GM18519 (cell line): ENCODE measurements around the gene CRYBA4.

ENCODE experiments used
- ATAC-seq: cut with Tn5 transposase; IDR thresholded peaks from one replicate; pipeline ENCODE4 v1.9.1; 2021; ENCODE audit warnings: mild to moderate bottlenecking, moderate library complexity; ENCODE audit not compliant: unreplicated experiment, low FRiP score

The CRYBA4 gene

GRCh38 chr22:26658161-26658560 is 36.4 kb downstream of the CRYBA4 start:
- no peak for ATAC-seq

DNA sequence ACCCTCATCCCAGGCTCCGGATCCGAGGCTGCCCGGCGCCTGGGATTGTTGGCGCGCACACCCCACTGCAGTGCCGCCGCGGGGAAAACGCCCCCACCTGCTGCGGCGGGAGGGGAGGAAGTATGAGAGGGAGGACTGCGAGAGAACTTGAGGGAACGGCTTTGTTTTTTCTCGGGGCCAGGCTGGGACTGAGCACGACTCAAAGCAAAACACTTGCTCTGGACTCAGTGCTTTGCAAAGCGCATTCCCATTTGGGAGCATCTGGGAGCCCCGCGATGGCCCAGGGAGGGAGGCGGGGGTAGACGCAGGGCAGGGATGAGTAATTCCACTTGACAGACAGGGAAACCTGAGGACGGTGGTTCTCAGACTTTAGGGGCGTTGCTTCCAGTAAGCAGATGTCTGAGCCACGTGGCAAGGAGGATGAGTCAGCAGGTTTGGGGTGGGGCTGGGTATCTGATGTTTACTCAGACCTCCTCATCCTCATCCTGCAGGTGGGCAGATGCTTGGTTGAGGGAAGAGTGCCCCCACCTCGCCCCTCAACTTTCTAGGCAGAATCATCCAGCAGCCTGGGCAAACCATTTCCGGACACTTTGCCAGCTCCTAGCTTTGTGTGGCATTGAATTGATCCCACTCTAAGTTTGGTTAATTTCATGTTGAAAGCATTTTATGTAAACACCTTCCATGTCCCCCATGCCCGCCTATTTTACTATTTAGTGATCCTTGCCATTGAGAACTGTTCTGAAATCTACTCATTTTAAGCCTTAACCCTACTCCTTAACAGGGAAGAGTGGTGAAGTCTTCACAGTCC is 37.1 kb downstream of the CRYBA4 start:
- peak; percentile 48 for ATAC-seq

DNA sequence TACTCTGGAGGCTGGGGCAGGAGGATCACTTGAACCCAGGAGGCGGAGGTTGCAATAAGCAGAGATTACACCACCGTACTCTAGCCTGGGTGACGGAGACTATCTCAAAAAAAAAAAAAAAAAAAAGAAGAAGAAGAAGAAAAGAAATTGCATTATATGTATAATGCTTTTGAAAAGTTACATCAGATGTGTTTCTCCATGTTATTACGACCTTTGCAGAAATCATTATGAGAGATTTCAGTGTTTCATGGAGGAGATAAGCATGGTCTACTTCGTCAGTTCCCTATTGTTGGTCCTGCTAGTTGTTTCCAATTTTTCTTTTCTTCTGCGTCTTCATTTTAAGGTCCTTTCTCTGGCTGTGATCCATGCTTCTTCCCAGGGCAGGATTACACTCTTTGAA is 38.6 kb downstream of the CRYBA4 start:
- no peak for ATAC-seq

DNA sequence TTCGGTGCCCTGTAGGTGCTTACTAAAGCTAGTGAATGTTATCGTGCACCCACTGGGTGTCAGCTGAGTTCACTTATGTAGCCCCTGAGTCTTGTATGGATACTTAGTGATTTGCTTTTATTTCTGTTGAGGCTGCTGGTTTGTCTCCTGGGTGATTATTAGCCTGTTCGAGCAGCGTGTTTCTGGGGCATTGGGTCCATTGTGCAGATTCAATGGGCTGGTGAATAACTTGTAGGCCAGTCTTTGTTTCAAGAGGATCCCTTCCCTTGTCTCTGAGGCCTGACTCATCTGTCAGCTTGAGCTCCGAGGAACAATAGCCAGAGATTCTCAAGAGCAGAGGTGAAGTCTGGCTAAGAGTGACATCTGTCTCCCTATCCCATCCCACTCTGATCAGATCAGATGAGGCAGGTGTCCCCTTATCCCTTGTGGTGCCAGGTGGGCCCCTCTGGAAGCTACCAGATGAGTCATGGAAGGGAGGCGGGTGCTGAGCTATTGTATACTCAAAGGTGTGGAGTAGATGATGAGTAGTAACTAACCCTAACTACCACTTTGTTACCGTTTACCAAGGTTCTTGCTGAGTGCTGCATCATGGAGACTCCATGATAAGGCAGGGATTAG is 39.3 kb downstream of the CRYBA4 start:
- no peak for ATAC-seq

DNA sequence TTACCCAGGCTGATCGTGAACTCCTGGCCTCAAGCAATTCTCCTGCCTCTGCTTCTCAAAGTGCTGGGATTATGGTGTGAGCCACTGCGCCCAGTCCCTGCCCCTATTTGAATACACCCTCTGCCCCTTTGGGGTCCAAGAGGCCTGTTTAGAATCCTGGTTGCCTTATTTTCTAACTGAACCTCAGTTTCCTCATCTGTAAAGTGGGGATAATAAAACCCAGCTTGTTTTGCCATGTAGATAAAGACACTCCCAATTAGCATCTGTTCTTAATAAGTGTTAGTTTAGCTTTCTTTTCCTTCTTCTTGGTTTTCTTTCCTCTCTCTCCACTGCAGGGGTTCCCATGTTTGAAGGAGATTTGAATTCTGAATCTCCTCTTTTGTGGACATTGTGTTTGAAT is 40.4 kb downstream of the CRYBA4 start:
- no peak for ATAC-seq

GRCh38 chr22:26663374-26663923 is 41.7 kb downstream of the CRYBA4 start:
- ATAC-seq, result no peak

DNA sequence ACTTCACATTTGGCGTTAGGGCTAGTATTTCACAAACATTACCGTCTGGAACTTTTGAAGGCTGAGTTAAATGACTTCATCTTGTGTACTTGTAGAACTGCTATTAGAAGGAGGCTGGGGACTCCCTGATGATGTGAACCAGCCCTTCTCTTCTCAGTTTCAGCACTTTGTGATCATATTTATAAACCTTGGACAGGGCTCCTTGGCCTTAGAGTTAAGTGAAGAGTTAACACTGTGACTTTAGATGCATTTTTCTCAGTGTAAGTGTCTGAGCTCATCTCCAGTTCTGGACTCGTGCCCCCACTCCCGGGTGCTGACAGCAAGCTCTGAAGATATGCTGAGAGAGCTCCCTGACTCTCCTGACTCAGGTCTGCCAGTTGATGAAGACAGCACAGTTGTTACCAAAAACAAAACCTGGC is 44.1 kb downstream of the CRYBA4 start:
- ATAC-seq, result no peak

DNA sequence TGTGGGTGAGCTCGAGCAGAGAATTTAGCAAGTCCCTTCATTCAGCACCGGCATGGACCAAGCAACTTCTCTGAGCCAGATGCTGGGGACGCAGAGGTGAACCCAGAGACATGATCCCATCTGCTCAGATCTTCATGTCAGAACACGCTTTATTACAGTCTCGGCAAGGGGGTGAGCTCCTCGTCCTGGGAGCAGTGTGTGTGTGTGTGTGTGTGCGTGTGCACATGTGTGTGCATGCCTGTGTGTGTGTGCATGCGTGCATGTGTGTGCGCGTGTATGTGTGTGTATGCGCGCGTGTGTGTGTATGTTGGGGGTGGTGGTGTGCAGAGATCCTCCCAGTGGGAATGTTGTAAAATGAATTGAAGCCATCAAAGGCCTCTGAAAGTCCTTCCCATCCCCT is 45.4 kb downstream of the CRYBA4 start:
- no peak for ATAC-seq

GRCh38 chr22:26669060-26669481 is 47.3 kb downstream of the CRYBA4 start:
- no peak for ATAC-seq

DNA sequence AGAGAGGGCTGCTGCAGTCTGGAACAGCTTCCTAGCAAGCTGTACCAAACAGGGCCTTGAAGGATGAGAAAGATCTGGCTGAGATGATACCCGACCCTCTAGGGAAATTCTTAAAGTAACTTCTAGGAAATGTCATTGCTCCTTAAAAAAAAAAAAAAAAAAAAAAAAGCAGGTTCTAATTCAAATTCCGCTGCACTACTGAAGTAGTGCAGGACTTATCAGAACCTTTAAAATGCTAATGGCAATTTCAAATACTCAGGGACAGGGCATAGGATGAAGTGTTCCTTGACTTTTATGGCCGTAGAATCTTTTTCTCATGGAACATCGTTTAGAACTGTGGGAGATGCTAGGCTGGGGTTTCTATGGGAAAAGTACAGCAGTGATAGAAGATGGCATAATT is 48.7 kb downstream of the CRYBA4 start:
- ATAC-seq, result no peak

- no peak for ATAC-seq
These were observed 49.7 kb downstream of the CRYBA4 start for GRCh38 chr22:26671317-26672059.

GRCh38 chr22:26672060-26672471 is 50.3 kb downstream of the CRYBA4 start:
- no peak for ATAC-seq

- peak; percentile 36 for ATAC-seq
These were observed 51.1 kb downstream of the CRYBA4 start for GRCh38 chr22:26672590-26673468.

DNA sequence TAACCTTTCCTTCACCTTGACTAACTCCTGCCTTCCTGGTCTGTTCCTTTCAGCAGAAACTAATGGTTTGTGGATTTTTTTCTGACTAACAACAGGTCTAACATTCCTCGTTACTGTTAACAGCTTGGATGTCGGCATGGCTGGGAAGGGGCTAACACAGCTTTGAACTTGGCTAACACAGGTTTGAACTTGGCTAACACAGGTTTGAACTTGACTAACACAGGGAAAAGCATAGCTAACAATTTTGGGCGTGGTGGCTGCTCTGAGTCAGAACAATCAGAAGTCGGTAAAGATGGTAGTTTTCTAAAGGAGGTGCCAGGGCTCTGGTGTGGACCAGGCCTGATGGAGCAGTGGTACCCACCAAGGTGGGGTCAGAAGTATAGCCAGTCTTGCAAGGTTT is 51.7 kb downstream of the CRYBA4 start:
- no peak for ATAC-seq

DNA sequence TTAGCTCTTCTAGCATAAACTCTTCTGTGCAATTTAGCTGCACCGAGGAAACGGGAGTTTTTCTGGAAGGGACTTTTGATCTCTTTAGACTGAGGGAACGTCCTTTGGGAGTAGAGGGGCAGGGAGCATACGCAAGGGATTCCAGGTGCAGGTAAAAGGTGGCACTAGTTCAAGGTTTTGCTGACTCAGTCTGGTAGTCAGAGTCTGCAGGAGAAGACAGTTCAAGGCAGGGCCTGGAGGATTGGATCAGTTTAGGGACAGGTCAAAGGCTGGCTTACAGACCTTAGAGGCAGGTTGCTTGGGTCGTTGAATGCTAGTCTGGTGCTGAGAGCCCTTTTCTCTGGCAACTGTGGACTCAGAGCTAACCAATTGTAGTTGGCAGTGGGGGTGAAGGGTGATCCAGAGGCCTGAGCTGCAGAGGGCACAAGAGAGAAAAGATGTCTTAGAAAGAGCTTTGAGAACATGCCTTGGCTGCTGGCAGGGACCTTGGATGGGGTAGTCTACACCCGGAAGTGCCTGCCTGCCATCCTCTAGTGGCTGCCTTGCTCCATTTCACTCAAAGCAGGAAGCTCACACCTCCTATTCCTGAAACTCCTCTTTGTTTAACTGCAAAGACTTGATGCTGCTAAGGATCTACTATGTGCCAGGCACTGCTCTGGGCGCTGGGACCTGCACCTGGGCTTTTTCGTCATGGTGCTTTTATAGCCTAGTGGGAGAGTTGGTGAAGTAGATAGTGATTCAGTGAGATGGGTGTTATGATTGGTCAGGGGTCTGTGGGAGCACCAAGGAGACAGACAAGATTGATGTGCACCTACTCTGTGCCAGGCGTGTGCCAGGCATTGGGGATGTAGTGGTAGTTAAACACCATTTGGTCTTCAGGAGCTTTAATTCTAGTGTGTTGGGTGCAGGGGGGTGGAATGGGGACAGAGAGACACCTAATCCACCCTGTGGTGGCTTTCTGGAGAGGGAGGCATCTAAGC is 52.7 kb downstream of the CRYBA4 start:
- no peak for ATAC-seq

GRCh38 chr22:26675687-26676268 is 54.0 kb downstream of the CRYBA4 start:
- no peak for ATAC-seq

- ATAC-seq, result no peak
These were observed 55.5 kb downstream of the CRYBA4 start for GRCh38 chr22:26677217-26677616.

- no peak for ATAC-seq
These were observed 57.4 kb downstream of the CRYBA4 start for GRCh38 chr22:26679003-26679629.
